Measurements from ENCODE around the gene AUTS2. TPM values are rescaled to one million over a fixed set of nuclear protein-coding genes. Genes with fewer than 3 reads are reported as not detected.

AUTS2 gene
- total RNA-seq, 1 donor from 2014 or later, result 5.3 TPM

- ATAC-seq (no peak), DNase-seq (ENCODE audit: missing footprints) (no peak)
- intact Hi-C loops (cut with DNase I), result no loop called here
These were observed 1055.9 kb downstream of the AUTS2 start for GRCh38 chr7:70654146-70654545.

- DNase-seq (ENCODE audit: missing footprints) (no peak), ATAC-seq (peak; percentile 90)
- intact Hi-C loops (cut with DNase I), result no loop called here
These were observed 1056.7 kb downstream of the AUTS2 start for GRCh38 chr7:70654979-70655378.

- intact Hi-C loops (cut with DNase I), result no loop called here
- ATAC-seq, result no peak
- DNase-seq (ENCODE audit: missing footprints), result no peak
These were observed 1057.4 kb downstream of the AUTS2 start for GRCh38 chr7:70655694-70656093.

DNA sequence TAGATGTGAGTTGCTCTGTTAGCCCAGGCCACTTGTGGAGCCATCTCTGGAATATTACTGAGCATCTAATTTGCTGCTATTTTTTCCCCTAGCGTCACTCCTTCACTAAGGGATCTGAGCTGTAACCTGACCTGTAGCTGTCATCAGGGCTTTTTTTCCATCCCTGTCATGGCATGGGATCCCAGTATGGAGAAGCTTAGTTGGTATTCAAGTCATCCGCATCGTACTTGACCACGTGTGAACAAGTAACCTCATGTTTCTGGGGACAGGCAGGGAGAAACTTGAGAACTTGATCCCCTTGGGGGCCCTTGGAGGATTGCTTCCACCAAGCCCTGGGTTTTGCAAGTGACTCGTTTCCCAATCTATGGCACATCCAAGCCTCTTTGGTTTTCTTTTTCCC, 1059.3 kb downstream of the AUTS2 start:
- DNase-seq (ENCODE audit: missing footprints) (no peak), ATAC-seq (no peak)
- intact Hi-C loops (cut with DNase I), result no loop called here

- ATAC-seq (no peak), DNase-seq (ENCODE audit: missing footprints) (no peak)
- intact Hi-C loops (cut with DNase I), result no loop called here
These were observed 1059.8 kb downstream of the AUTS2 start for GRCh38 chr7:70657989-70658632.

GRCh38 chr7:70659263-70659662, 1061.0 kb downstream of the AUTS2 start:
- DNase-seq (ENCODE audit: missing footprints) (no peak), ATAC-seq (no peak)
- intact Hi-C loops (cut with DNase I), result no loop called here

DNA sequence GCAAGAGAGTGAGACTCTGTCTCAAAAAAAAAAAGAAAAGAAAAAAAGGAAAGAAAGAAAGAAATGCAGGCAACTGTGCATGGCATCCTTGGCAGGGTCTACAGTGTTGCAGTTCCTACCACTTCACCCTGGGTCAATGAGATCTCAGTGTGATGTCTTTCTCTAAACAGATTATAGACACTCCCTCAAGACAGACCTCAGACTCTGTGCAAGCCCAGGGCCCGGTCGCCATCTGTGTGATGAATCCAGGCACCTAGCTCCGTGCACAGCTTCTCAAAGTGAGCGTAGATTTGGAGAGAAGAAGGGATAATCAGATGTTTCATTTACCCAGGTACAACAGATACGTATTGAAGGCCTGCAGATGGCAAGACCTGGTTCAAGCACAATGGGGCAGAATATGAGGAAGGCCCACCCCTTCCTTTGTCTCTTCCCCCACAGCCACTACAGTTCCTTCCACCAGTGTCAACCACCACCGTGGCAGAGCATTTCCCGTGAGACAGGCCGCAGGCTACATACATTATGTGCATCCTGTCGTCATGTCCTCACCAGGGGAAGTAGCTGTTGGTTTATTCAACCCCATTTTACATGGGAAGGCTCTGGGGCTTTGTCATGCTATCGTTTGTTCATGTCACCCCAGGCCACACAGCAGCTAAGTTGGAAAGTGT, 1062.0 kb downstream of the AUTS2 start:
- ATAC-seq, result no peak
- DNase-seq (ENCODE audit: missing footprints), result no peak
- intact Hi-C loops (cut with DNase I), result no loop called here

GRCh38 chr7:70660819-70661191, 1062.5 kb downstream of the AUTS2 start:
- intact Hi-C loops (cut with DNase I), result no loop called here
- no peak for DNase-seq (ENCODE audit: missing footprints)

DNA sequence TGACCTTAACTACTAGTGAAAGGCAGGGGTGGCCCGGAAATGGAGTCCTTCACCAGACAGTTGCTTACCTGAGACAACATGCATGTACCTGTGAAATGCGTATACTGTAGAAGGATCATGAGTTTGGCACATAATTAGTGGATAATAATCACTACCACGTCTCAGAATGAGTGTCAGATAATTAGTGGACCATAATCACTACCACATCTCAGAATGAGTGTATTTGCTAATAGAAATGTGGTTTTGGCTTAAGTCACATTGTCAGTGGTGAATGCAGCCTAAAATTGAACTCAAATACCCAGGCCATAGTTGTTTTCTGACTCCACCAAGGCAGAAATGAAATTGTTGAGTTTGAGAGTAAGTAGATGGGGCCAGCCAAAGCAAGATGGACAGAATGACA, 1065.4 kb downstream of the AUTS2 start:
- ATAC-seq (no peak), DNase-seq (ENCODE audit: missing footprints) (no peak)
- intact Hi-C loops (cut with DNase I), result no loop called here

More at GRCh38 chr7:70660819-70661191, 1062.5 kb downstream of the AUTS2 start:
- no peak for ATAC-seq

DNA sequence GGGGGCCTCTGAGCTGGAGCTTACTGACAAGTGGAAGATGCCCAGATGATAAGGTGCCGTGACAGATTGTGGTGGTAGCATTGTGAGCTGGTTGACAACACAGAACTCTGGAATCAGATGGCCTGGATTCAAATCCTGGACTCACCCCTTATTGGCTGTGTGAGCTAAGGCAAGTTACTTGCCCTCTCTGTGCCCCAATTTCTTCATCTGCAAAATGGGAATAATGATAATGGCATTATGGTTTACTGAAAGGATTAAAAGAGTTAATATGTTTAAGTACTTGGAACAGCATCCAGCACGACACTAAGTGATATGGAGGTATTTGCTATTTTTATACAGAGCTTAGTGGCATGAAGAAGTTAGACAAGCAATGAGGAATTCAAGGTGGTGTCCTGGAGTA, 1067.7 kb downstream of the AUTS2 start:
- DNase-seq (ENCODE audit: missing footprints) (no peak), ATAC-seq (no peak)
- intact Hi-C loops (cut with DNase I), result no loop called here

DNA sequence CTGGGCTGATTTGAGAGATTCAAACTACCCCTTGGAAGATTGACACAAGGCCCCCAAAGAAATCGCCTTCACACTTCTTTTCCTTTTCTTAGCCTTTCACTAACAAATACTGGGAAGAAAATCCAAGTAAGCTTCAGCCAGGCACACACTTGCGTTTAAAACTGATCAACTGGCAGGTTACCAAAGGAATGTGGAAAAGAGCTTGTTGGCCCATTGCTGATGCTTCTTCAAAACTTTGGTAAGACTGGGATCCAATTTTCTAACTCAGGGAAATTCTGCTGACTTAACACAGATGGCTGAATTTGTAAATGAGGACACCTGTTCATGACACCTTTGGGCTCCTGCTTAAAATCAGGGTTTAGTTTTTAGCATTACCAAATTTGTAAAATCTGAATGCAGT, 1069.1 kb downstream of the AUTS2 start:
- ATAC-seq, result no peak
- no peak for DNase-seq (ENCODE audit: missing footprints)
- intact Hi-C loops (cut with DNase I), result no loop called here

DNA sequence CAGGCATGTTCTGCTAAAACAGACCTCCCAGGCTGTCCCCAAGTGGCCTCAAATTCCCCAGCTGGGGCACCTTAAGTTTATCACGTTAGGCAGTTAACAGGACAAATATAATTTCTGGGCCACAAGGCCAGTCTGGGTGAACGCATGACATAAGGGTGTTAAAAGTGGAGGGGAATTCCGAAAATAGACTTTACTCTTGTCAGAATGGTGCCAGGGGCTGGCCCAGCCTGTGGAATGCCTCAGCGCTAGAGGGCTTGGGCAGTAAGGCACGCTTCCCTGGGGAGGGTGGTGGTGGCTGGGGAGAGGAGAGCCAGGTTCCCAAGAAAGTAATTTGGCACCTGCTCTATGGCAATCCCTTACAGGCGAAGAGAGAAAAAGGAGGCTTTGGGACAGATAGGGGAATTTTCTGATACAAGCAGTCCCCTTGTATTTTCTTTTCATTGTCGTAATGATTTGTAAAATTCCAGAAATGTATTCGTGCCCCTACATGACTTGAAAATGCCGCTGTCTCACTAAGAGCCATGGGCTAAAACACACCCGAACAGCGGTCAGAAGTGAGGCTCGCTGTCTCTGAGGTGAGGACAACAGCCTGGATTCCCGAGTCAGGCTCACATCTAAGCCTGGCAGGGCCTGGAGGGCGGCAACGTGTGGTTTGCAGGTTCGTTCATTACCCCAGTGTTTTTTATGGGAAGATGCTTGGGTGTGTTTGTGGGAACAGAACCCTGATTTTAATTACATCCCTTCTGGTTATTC, 1070.5 kb downstream of the AUTS2 start:
- DNase-seq (ENCODE audit: missing footprints) (no peak), ATAC-seq (peak; percentile 96)
- intact Hi-C loops (cut with DNase I), result loop anchor here (1.0 kb wide), 1 partner anchor 99 kb away; no protein-coding TSS in a partner anchor

DNA sequence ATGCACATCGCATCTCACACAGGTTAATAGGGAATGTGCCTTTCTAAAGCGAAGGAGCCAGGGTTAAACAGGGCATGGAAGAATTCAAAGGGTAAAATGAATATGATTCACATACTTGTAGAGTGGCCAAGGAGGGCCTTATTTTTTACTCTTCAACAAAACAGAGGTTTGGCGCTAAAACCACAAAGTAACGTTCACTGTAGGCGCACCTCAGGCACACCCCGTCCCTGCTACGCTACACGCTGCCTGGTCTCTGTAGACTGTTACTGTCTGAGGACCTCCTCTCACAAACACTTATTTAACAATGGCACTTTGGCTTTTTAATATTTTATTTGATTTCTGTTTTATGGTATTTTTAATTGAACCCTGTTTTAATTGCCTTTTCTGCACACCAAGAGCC, 1071.6 kb downstream of the AUTS2 start:
- intact Hi-C loops (cut with DNase I), result no loop called here

GRCh38 chr7:70670288-70670687, 1072.0 kb downstream of the AUTS2 start:
- ATAC-seq, result no peak
- DNase-seq (ENCODE audit: missing footprints), result no peak
- intact Hi-C loops (cut with DNase I), result no loop called here

More for the DNA sequence above, 1071.6 kb downstream of the AUTS2 start:
- ATAC-seq (no peak), DNase-seq (ENCODE audit: missing footprints) (no peak)

- ATAC-seq (no peak), DNase-seq (ENCODE audit: missing footprints) (no peak)
- intact Hi-C loops (cut with DNase I), result no loop called here
These were observed 1075.7 kb downstream of the AUTS2 start for GRCh38 chr7:70673778-70674570.

DNA sequence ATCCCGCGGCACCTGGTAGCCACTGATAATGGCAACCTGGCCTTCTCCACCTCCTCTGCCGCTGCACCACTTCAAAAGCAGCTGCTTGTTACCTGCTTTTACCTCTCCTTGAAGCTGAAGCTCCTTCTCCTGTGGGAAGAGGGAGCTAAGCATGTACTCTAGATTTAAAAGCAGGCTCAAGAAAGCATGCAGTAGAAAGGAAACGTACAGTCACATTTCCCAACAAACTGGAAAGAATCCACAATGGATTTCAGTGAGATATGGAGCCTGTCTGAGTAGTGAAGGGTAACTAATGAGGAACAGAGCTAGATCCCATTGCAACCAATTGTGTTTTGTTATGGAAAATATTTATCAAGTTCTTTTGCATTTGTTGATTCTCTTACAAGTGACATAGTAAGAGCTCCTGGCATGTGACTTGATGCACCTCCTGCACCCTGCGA, 1076.3 kb downstream of the AUTS2 start:
- DNase-seq (ENCODE audit: missing footprints), result no peak
- intact Hi-C loops (cut with DNase I), result no loop called here
- ATAC-seq, result no peak

DNA sequence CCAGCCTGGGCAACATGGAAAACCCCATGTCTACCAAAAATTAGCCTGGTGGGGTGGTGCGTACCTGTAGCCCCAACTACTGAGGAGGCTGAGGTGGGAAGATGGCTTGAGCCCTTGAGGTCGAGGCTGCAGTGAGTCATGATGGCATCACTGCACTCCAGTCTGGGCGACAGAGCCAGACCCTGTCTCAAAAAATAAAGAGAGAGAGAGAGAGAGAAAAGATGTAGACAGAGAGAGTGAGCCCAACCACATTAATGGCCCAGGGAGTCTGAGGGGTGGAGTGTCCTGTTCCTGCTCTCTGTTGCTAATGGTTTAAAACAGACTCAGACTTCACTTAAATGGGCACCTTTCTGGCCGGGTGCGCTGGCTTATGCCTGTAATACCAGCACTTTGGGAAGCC, 1078.0 kb downstream of the AUTS2 start:
- DNase-seq (ENCODE audit: missing footprints), result peak; percentile 60
- intact Hi-C loops (cut with DNase I), result no loop called here

GRCh38 chr7:70678621-70679251, 1080.5 kb downstream of the AUTS2 start:
- intact Hi-C loops (cut with DNase I), result no loop called here
- DNase-seq (ENCODE audit: missing footprints), result no peak
- ATAC-seq, result no peak

More for the DNA sequence above, 1078.0 kb downstream of the AUTS2 start:
- no peak for ATAC-seq

DNA sequence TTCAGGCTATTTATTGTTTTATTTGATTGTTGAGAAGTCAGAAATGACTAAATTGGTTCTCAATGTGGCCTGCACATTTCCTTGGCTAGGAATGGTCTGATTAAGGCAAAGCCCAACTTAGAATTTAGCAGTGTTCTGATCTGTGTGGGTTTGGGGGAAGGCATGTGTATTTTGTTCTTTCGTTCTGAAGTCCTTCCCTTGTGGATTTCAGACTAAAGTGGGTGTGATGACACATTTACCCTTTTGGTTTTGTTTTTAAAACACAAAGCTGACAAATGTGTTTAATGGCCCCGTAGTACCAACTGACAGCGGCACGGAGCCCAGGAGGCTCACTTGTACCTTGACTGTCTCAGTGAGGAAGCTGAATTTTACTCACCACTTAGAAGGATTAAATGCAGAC, 1081.4 kb downstream of the AUTS2 start:
- DNase-seq (ENCODE audit: missing footprints) (no peak), ATAC-seq (no peak)
- intact Hi-C loops (cut with DNase I), result no loop called here

All from Right ventricle myocardium inferior (tissue), 1 donor.